ENCODE data around the gene PIEZO2. TPM values are rescaled to one million over a fixed set of nuclear protein-coding genes. Genes with fewer than 3 reads are reported as not detected.

Gene PIEZO2
- polyA plus RNA-seq, 1 donor (not counting 4 experiments of a cell fraction or from before 2014, with no cell fraction given) = not detected

GRCh38 chr18:10663750-10664149 is 485.6 kb downstream of the PIEZO2 start:
- dilution Hi-C loops (cut with MboI; ENCODE audit: extremely low pct_ligation_motif_present, low sequenced_read_pairs) = no loop called here
- no peaks in the 10 kb centered on the region for H3K36me3 ChIP-seq (ENCODE audit: control insufficient read depth in 2 of 2, extremely low read depth in 1 of 2, insufficient read depth in 2 of 2, low read length in 2 of 2)
- TF ChIP-seq CTCF (optimal IDR thresholded peaks at IDR 0.05 in 1 of 3, IDR thresholded peaks at IDR 0.05 in 1 of 3, conservative IDR thresholded peaks at IDR 0.05 in 1 of 3; ENCODE audit: extremely low read depth in 1 of 3, insufficient read depth in 2 of 3, low read length in 3 of 3) = no peak
- no peak for TF ChIP-seq EZH2 (IDR thresholded peaks at IDR 0.05; ENCODE audit: low read length)
- H3K9me1 ChIP-seq (ENCODE audit: control insufficient read depth, extremely low read depth, insufficient read depth, low read length) = no peaks in the 10 kb centered on the region
- no peaks in the 10 kb centered on the region for H3K9me3 ChIP-seq (ENCODE audit: control insufficient read depth, low read depth, low read length)
- H2AFZ ChIP-seq (ENCODE audit: control insufficient read depth, low read length) = no peak overlapping the region
- H4K20me1 ChIP-seq (ENCODE audit: control insufficient read depth, extremely low read depth, insufficient read depth, low read length) = no peaks in the 10 kb centered on the region
- H3K4me1 ChIP-seq (ENCODE audit: control insufficient read depth, extremely low read depth, insufficient read depth, low read length) = peaks cover 13% of the 10 kb centered on the region
- H3K27me3 ChIP-seq (ENCODE audit: control insufficient read depth, extremely low read depth, insufficient read depth, low read length) = peaks cover 3% of the 10 kb centered on the region
- no peaks in the 10 kb centered on the region for H3K79me2 ChIP-seq (ENCODE audit: control insufficient read depth, insufficient read depth, low read length)
- no peak overlapping the region for H3K9ac ChIP-seq (ENCODE audit: control insufficient read depth, extremely low read depth, insufficient read depth, low read length)
- no peak overlapping the region for H3K4me3 ChIP-seq (ENCODE audit: control insufficient read depth in 2 of 3, extremely low read depth in 1 of 3, insufficient read depth in 2 of 3, low read depth in 1 of 3, low read length in 3 of 3)
- FAIRE-seq (no peak), DNase-seq (ENCODE audit: low read depth, low spot score) (no peak)
- no peak overlapping the region for H3K4me2 ChIP-seq (ENCODE audit: control insufficient read depth, extremely low read depth, insufficient read depth, low read depth, low read length)
- H3K27ac ChIP-seq (ENCODE audit: control insufficient read depth, insufficient read depth, low read length) = no peak overlapping the region

GRCh38 chr18:10661317-10661716 is 488.1 kb downstream of the PIEZO2 start:
- Histone ChIP-seq H3K27ac (ENCODE audit: control insufficient read depth, insufficient read depth, low read length) (no peak overlapping the region), H3K9me1 (ENCODE audit: control insufficient read depth, extremely low read depth, insufficient read depth, low read length) (no peaks in the 10 kb centered on the region), H4K20me1 (ENCODE audit: control insufficient read depth, extremely low read depth, insufficient read depth, low read length) (no peaks in the 10 kb centered on the region), H3K36me3 (ENCODE audit: control insufficient read depth in 2 of 2, extremely low read depth in 1 of 2, insufficient read depth in 2 of 2, low read length in 2 of 2) (no peaks in the 10 kb centered on the region), H2AFZ (ENCODE audit: control insufficient read depth, low read length) (peak overlapping the region; percentile 3), H3K9me3 (ENCODE audit: control insufficient read depth, low read depth, low read length) (no peaks in the 10 kb centered on the region), H3K4me3 (ENCODE audit: control insufficient read depth in 2 of 3, extremely low read depth in 1 of 3, insufficient read depth in 2 of 3, low read depth in 1 of 3, low read length in 3 of 3) (no peak overlapping the region), H3K79me2 (ENCODE audit: control insufficient read depth, insufficient read depth, low read length) (no peaks in the 10 kb centered on the region), H3K9ac (ENCODE audit: control insufficient read depth, extremely low read depth, insufficient read depth, low read length) (peak overlapping the region; percentile 13), H3K27me3 (ENCODE audit: control insufficient read depth, extremely low read depth, insufficient read depth, low read length) (peaks cover 3% of the 10 kb centered on the region), H3K4me1 (ENCODE audit: control insufficient read depth, extremely low read depth, insufficient read depth, low read length) (peaks cover 13% of the 10 kb centered on the region), H3K4me2 (ENCODE audit: control insufficient read depth, extremely low read depth, insufficient read depth, low read depth, low read length) (peak overlapping the region; percentile 39)
- FAIRE-seq (peak; percentile 73), DNase-seq (ENCODE audit: low read depth, low spot score) (peak; percentile 5)
- TF ChIP-seq EZH2 (IDR thresholded peaks at IDR 0.05; ENCODE audit: low read length) = no peak
- no peak for TF ChIP-seq CTCF (optimal IDR thresholded peaks at IDR 0.05 in 1 of 3, IDR thresholded peaks at IDR 0.05 in 1 of 3, conservative IDR thresholded peaks at IDR 0.05 in 1 of 3; ENCODE audit: extremely low read depth in 1 of 3, insufficient read depth in 2 of 3, low read length in 3 of 3)
- dilution Hi-C loops (cut with MboI; ENCODE audit: extremely low pct_ligation_motif_present, low sequenced_read_pairs) = no loop called here

Measured in keratinocyte (primary cell).